PC-9 (cell line): Measurements from ENCODE around the gene SH3GL3.

ENCODE experiments used
- CTCF ChIP-seq: fragments of 200-600 bp; sonication (generic); conservative IDR thresholded peaks from 2 replicates; pipeline ENCODE4 v1.6.1; 2017; ENCODE audit warnings: mixed run types, antibody characterized with exemption, mild to moderate bottlenecking, moderate library complexity
- EZH2 ChIP-seq: fragments of 200-600 bp; sonication (generic); IDR thresholded peaks from 2 replicates; pipeline ENCODE4 v1.8.0; 2017; ENCODE audit warnings: antibody characterized with exemption, low read depth

- TF ChIP-seq CTCF: no peak
- TF ChIP-seq EZH2: no peak
These were observed 69.8 kb downstream of the SH3GL3 start for GRCh38 chr15:83516935-83517334.
